A172 (cell line): Measurements from ENCODE around the gene BAHCC1. TPM values are rescaled to one million over a fixed set of nuclear protein-coding genes. Genes with fewer than 3 reads are reported as not detected.

Source experiments
- DNase-seq: peaks from one replicate; pipeline ENCODE4 v3.0.0-alpha.2; 2015; ENCODE audit warnings: low spot score
- total RNA-seq: library from RNA; depleted of rRNA; stranded (reverse); fragments of >200 nt; shearing (Covaris generic); gene quantifications from 2 replicates; pipeline ENCODE4 v1.2.3, GENCODE V29; 2014

Gene BAHCC1
- total RNA-seq, 1 experiment from 2014 or later: 0.95 TPM

DNA sequence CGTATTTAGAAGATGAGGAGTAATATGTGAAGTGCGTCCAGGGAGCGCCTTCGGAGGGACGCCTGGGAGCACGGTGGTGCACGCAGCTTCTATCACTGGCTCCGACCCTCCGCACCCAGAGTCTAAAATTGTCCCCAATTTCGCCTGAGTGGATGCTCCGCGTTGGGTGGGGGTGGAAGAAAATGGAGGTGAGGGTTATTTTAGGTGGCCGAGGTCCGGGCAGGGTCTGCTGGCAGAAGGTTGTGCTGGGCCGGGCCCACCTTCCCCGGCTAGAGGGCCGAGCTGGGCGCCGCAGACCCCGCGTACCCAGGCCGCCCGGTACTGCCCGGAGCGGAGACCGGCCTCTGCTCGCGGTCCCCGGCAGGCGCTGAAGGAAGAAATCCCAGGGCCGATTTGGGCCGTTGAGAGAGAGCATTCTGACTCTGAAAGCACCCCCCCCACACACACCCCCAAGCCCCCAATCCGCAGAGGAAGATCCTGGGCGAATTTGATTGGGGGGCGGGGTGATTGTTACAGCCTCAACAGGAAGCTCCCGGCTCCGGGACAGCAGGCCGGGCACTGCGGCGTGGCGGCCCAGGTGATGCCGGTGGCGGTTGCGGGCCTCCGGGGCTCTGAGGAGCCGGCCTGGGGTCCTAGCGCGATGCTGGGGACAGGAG is 3.0 kb downstream of the BAHCC1 start:
- DNase-seq: no peak

DNA sequence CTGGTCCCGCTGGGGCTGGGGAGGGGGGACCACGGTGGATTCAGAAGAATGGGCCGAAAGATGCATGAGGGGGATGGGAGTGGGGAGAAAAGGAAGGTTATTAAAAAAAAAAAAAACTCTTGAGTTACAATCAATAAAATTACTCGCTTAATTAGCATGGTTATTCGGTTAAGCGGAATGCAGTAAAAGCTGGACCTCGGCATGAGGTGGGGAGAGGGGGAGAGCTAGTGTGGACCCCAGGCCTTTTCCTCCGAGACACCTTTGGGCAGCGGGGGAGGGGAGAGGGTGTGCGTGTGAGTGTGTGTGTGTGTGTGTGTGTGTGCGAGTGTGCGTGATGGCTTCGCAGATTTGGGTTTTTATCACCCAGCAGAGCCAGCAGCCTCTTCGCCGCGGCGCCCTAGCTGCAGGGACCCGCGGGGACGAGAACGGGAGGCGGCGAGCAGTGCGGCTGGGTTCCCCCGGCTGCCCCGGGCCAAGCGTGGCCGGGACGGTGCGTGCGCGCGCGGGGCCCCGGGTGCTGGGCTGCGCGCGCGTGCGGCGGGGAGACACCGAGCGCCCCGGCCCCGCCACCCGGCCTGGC is 3.7 kb downstream of the BAHCC1 start:
- DNase-seq: no peak

DNA sequence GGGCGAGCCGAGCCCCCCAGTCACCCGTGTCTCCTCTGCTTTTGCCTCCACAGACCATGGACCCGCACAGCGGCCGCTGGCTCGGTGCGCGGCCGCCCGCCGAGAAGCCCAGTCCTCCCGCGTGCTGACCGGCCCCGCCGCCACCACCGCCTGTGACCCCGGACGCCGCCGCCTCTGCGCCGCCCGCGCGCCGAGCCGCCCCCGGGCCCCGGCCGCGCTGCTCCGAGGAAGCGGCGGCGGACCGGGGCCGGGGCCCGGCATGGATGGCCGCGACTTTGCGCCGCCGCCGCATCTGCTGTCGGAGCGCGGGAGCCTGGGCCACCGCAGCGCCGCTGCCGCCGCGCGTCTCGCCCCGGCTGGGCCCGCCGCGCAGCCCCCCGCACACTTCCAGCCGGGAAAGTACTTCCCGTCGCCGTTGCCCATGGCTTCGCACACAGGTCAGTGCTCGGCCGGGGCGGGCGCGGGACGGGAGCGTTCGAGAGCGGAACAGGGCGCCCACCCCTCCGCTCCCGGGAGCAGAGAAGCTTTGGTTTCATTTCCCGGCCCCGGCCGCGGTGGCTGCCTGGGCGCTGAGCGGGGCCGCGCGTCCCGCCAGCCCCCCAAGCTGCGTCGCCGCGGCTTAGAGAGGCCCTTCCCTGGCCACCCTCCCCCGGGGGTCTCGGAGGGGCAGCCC is 4.4 kb downstream of the BAHCC1 start:
- no peak for DNase-seq

DNA sequence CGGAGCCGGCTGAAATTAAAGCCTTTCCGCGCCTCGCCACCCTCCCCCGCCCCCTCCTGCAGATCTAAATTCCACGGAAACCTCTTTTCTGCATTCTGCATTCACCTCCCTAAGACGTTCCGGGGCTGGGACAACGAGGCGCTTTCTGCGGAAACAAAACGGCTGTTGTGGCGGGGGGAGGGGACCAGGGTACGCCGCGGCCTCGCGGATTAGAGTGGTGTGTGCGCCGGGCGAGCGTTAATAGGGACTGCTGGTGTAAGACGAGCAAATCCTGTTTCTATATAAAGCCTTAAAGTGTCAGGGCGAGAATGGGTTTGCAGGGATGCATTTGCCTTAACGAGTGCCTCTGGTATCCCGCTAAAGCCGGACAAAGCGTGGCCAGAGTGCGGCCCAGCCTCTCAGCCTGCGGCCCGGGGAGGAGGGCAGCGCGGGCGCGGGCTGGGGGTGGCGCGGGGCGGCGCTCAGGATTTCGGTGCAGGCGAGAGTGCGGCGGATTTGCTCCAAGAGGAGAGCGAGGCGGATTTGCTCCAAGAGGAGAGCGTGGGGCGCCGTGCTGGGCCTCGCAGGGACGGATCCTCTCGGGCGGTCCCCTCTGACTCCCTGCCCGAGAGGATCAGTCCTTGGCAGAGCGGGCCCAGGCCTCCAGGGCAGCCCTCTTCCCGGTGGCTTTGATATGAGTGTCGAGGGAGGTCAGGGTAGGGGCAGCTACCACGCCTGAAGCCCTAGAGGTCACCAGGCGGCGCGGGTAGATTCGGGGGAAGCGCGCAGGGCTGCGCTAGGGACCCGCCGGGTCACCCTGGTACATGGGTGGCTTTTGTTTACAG is 5.1 kb downstream of the BAHCC1 start:
- DNase-seq: no peak

DNA sequence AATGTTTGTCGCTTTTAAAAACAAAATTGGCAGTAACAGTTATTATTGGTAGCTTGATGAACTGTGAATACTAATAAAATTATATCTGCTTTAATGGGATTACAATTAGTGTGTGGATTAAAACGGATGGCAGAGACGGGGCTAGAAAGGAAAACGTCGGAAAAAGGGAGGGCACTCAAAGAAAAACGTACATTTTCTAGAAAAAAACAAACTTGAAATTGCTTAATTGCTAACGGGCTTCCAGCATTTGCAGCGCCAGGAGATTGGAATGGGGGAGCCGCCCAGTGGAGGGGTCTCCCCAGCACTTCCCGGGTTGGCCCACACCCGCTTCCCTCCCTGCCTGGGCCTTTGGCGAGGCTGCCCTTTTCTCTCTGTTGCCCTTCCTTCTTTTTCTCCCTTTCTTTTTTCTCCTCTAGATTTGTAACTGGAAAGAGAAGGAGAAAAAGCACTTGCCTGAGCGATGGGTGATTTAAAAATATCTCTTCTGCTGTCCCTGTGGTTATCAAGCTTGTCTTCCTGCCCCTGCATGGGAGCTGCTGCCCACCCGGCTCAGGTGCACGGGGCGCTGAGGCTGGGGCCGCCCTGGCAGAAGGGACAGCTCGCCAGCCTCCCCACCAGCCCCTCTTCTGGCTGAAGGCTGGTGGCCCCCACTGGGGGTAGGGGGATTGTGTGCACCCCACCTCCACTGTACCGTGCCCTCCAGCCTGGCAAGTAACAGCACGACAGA is 5.9 kb downstream of the BAHCC1 start:
- no peak for DNase-seq

DNA sequence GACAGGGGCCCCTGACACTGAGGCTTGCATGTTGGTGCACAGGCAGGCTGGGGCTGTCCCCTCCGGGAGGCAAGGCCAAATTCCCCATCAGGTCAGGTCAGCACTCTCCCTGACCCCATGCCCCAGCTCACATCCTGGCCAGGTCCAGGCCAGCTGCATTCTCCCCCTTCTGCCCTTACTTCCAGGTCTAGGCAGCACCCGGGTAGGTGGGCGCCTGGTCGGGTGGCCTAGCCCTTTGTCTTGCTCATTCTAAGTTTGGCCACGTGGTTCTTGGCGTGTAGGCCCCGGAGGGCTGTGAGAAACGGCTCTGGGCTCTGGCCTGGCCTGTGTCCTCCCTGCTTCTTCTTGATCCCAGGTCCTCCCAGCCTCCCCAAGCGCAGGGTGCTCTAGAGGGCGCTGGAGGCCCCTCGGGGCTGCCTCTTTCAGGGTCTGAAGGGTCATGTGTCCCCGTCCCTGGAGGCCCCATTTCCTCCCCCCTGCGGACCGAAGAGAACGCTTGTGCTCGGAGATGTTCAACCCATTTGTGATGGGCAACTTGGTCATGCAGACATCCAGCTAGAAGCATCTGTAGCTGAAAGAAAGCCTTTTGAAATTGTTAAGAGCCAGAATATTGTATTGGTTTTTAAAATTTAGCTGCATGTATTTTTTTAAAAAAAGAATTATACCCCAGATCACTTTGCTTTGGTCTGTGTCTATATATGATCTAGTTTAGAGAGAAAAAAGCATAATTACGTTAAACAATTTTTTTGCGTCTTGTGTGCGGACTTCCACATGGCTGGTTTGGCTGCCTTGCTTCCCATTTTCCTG is 6.7 kb downstream of the BAHCC1 start:
- DNase-seq: no peak

DNA sequence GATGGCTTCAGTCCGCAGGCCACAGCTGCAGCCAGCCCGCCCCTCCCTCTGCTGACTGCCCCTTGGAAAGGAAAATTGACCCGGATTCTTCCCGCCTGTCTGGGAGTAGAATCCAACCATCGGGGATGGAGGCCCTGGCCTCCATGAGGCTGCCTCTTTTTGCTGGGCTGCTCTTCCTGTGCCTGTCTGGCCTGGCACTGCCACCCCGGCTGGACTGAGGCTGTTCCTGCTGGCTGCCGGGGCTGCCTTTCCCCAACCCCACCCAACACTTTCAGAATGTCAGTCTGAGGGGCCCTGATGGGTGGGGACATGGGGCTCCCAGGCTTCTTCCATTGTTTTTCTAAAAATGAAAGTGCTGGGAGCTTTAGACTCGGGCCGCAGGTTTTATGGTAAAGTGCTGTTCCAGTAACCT is 7.3 kb downstream of the BAHCC1 start:
- DNase-seq: no peak

DNA sequence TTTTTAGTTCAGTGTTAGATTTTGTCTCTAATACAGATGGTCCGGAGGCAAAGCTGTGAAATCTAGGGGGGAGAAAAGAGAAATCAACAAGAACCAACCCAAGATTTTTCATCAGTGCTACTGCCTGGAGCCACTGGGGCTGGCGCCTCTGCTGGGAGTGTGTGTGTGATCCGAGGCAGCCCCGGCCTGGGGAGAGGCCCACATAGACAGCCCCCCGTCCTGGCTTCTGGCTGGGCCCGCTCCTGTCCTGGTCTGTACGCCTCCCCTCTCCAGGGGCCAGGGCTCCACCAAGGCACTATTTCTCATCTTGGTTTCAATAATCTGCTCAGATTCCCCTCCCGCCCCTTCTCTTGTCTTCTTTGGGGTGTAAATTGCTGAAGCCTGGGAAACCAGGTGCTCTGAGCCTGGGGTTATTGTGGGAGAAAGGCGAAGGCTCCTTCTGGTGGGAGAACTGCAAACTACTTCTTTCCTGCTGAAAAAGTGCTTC is 7.8 kb downstream of the BAHCC1 start:
- DNase-seq: no peak

DNA sequence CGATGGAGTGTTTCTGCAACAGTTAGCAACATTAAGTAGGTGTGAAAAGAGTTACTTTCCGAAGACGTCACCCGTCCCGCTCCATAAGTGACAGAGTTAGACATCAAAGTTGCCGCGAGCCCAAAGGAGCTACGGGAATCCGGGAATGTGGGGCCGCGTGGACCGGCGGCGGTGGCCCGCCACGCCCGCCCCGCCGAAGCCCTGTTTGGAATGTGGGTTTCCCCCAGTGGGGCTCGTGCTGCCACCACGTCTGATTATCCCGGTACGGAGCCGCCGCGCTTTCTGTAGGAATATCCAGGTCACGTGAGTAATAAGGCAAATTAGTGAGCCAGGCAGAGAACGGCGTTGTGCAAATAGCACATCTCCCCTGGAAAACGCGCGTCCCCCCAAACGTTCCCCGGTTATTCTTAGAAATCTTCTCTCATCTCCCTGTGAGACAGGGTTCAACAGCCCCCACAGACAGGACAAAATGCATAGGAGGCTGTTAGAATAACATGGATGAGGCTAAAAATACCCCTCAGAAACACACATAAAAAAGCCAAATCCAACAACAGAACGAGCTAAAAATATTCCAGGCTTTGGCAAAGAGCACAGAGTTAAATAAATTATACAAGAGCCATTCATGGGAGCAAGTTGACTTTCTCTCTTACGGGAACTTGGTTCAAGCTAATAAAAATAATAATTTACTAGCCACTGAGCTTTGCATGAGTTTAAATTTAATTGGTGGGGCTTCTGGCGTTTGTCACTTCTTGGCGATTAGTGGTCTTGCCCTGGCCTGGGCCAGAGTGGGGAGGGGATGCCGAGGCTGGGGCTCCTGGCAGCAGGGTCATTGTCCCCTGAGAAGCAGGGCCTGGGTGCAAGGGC is 8.6 kb downstream of the BAHCC1 start:
- DNase-seq: no peak

DNA sequence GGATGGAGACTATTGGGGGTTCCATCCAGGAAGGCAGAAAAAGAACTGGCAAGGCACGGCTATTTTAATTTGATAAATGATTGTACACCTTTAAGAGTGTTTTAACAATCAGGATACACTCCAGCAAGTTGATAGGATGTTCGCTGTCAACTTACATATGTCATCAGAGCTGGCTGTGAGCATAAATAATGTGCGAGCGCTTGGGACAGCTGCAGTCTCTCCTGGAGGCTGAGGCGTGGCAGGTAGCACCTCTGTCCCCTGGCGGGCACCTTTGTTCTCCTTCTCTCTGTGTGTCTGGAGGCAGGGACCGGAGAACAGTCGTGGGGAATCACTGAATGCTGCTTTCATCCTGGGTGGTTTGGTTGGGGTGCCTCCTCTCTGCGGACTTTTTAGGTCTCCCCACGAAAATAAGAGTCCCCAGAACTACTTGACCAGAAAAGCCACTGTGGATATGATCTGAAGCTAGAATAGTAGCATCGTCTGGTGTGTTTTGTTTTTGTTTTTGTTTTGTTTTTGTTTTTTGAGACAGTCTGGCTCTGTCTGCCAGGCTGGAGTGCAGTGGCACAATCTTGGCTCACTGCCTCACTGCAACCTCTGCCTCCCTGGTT is 9.4 kb downstream of the BAHCC1 start:
- no peak for DNase-seq

DNA sequence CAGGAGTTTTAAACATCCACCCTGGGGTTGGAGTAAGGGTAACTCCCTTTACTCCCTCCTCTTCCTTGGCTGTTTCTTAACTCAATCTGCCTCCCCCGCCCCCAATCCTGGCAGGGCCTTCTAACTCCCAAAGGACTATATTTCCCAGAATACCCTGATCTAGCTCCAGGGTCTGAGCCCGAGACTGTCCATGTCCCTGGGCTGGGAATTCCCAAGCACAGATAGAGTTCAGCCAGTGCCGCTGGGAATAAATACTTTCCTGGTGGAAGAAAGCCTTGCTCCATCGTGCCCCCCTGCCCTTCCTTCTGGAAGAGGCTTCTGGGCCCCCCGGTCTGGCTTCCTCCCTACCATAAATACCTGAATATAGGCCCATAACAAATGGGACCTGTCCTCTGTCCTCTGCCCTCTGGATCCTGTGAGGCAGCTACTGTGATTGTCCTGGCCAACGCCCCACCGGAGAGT is 10.2 kb downstream of the BAHCC1 start:
- DNase-seq: no peak

DNA sequence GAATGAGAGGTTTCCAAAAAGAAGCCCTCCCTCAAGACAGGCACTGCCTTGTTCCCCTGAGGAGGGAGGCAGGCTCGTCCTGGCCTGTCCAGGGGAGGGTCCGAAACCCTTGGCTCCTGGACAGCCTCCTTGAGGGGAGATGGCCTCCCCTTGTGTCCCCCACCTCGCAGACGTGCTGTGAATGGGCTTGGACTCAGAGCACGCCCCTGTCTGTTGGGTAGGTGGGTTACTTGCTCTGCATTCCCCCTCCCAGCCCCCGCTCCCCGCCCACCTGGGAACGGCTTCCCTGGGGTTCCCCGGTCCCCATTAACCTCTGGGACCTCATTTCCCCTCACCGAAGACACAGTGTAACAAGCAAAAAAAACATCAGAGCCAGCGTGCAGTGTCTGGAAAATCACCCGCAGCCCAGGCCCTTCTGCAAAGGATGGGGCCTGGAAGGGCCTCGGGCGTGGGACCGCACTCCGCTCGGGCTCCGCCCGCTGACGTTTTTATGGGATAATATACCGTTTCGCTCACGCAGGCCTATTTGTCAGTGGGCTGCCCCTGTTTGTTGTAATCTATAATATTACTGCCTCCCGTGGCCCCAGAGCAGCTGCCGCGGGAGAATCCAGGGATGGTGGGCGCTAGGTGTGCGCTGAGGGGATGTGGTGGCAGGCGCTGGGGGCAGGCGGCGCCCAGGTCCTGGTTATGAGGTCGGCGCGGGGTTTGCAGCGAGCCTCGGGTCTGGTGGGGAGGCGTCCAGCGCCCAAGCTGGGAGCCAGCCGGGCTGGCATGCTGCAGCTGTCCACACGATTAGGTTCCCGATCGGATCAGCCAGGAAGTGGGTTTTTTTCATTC is 11.1 kb downstream of the BAHCC1 start:
- no peak for DNase-seq

DNA sequence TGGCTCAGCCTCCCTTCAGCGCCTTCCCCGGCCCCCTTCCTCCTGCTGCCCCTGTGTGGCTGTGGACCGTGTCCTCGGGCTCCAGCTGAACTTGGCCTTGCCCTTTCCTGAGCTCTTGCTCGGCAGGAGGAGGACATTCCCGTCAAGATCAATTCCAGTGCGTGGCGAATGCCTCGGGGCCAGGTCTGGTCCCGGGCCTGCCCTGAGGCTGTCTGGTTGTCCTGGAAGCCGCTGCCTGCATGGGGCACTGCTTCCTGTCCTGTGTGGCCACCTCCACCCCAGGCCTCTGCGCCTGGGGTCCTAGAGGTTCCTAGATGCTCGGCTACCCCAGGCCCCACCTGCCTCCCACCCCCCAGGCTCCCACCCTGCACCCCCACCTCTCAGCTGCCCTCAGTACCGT is 12.8 kb downstream of the BAHCC1 start:
- DNase-seq: no peak

DNA sequence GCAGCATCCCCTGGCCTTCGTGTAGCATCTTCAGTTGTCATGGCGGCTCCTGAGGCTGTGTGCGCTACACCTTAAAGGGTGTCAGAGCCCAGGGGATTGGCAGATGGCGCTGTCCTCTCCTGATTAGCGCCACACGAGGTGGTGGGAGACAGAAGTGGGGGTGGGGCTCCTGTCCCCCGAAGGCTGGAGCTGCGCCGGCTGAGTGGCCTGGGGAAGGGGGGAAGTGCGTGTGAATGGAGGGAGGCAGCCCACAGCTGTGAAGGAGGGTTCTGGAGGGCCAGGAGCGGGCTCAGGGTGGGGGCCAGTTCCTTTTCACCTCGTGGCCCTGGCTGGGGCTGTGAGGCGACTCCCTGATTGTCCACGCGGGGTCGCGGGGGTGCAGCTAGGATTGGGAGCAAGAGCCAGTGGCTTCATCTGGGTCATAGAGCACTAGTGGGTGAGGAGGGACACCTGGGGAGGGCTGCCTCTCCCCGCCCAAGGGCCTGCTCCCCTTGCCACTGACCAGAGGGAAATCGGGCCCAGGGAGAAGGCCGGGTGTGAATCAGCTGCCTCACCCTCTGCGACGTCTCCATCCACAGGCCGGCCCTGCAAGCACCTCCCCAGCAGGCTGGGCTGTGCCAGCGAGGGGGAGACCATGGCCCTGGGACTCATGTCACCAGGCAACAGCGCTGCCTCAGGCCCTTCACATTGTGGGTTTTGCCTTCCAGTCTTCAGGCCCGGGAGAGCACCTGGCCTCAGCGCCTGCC is 14.1 kb downstream of the BAHCC1 start:
- no peak for DNase-seq

DNA sequence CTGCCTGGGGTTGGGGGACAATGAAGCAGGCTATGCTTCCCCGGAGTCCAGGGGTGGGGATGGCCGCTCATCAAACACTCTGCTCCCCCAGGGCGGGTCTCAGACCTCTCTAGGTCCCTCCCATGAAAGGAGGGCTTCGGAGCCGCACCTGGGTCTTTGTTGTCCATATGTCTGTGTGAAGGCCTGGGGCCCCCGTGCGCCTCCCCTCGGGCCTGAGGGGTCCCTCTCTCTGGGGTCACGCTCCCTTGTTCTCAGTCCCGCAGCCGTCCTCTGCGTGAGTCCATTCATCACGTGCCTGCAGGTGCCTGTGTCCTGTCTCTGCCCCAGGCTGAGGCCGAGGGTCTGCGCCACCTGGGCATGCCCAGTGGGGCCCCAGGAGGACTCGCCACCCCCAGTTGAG is 15.6 kb downstream of the BAHCC1 start:
- no peak for DNase-seq

DNA sequence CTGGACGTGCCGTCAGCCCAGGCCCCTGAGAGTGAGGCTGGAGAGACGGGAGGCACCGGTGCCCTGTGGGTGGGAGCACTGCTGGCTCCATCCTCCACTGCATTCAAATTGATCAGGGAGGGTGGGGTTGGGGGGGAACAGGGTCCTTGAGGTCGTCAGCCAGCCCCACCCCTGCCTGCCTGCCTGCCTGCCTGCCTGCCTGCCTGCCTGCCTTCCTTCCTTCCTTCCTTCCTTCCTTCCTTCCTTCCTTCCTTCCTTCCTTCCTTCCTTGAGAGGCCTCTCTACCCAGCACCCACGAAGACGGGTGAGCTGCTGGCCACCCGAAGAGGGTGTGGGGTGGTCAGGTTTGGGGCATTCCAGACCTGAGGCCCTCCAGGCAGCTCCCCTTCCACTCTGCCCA is 16.0 kb downstream of the BAHCC1 start:
- no peak for DNase-seq

DNA sequence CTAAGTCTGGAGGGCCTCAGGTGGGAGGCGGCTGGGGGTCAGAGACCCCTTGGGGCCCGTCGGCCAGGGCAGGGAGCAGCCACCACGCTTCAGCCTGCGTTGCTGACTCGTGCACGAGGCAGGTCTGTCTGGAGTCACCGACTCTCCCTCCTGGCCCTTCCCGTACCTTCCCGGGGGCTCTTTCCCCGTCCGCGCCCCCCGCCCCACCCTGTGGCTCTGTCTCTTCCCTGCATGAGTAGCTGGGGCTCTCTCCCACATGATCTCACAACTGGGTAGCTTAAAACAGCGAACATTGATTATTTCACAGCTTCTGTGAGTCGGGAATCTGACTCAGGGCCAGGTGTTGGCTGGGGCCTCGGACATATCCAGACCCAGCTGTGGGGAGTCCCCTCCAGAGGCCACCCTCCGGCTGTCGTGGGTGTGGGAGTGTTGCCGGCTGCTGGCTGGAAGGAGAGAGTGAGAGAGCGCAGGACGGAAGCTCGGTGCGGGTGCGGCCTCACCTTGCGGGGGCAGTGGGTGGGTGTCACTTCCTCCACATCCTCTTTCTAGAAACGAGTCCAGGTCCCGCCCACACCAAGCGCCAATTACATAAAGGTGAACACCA is 17.3 kb downstream of the BAHCC1 start:
- DNase-seq: peak; percentile 76
